GM18867 (cell line): Measurements from ENCODE around the gene ANKRD28.
"Not testable (repeated sequence)": the region's sequence is repeated elsewhere in the genome, so short reads cannot be mapped to it uniquely, and the experiment has no call there.

Source experiments
- ATAC-seq: cut with Tn5 transposase; IDR thresholded peaks from one replicate; pipeline ENCODE4 v1.9.1; 2021; ENCODE audit warnings: mild to moderate bottlenecking, moderate library complexity; ENCODE audit not compliant: unreplicated experiment

ANKRD28 gene

GRCh38 chr3:15638891-15639262 lies 158.9 kb downstream of the ANKRD28 start:
- no peak for ATAC-seq

- ATAC-seq, result no peak
Observed at GRCh38 chr3:15638193-15638890, 159.4 kb downstream of the ANKRD28 start.

GRCh38 chr3:15637131-15637951 lies 160.4 kb downstream of the ANKRD28 start:
- peak; percentile 34 for ATAC-seq

GRCh38 chr3:15636028-15636709 lies 161.6 kb downstream of the ANKRD28 start:
- ATAC-seq, result peak; percentile 63

GRCh38 chr3:15635121-15635661 lies 162.6 kb downstream of the ANKRD28 start:
- no peak for ATAC-seq

GRCh38 chr3:15634671-15635070 lies 163.1 kb downstream of the ANKRD28 start:
- ATAC-seq, result no peak

- no peak for ATAC-seq
Observed at GRCh38 chr3:15633766-15634598, 163.8 kb downstream of the ANKRD28 start.

GRCh38 chr3:15633159-15633558 lies 164.6 kb downstream of the ANKRD28 start:
- ATAC-seq, result no peak

GRCh38 chr3:15632212-15632580 lies 165.6 kb downstream of the ANKRD28 start:
- ATAC-seq, result no peak

GRCh38 chr3:15631426-15632211 lies 166.2 kb downstream of the ANKRD28 start:
- no peak for ATAC-seq

- peak; percentile 43 for ATAC-seq
Observed at GRCh38 chr3:15630646-15631350, 167.0 kb downstream of the ANKRD28 start.

GRCh38 chr3:15629860-15630597 lies 167.8 kb downstream of the ANKRD28 start:
- peak; percentile 96 for ATAC-seq

- ATAC-seq, result no peak
Observed at GRCh38 chr3:15628967-15629366, 168.8 kb downstream of the ANKRD28 start.

GRCh38 chr3:15623535-15624440 lies 174.0 kb downstream of the ANKRD28 start:
- ATAC-seq, result no peak

- ATAC-seq, result not testable (repeated sequence)
Observed at GRCh38 chr3:15619659-15620464, 177.9 kb downstream of the ANKRD28 start.
